ENCODE measurements around the gene VANGL2. TPM values are rescaled to one million over a fixed set of nuclear protein-coding genes. Genes with fewer than 3 reads are reported as not detected.

Gene VANGL2
- polyA plus RNA-seq, 1 donor from 2014 or later, result 22.6 TPM

- H3F3A ChIP-seq (ENCODE audit: insufficient read depth, low read length, poor library complexity, severe bottlenecking), result no peaks in the 10 kb centered on the region
- H3K9ac ChIP-seq (ENCODE audit: low read length), result no peak overlapping the region
- no peaks in the 10 kb centered on the region for H3K9me2 ChIP-seq (ENCODE audit: insufficient read depth, low read length)
- no peaks in the 10 kb centered on the region for H3K36me3 ChIP-seq (ENCODE audit: insufficient read depth, low read length)
- no peak for TF ChIP-seq MXI1 (conservative IDR thresholded peaks at IDR 0.05; ENCODE audit: poor library complexity, severe bottlenecking)
- TF ChIP-seq SMC3 (conservative IDR thresholded peaks at IDR 0.05; ENCODE audit: poor library complexity), result no peak
- TF ChIP-seq EP300 (conservative IDR thresholded peaks at IDR 0.05; ENCODE audit: poor library complexity, severe bottlenecking), result no peak
- no peak for TF ChIP-seq TAF1 (IDR thresholded peaks at IDR 0.05; ENCODE audit: low read depth)
- TF ChIP-seq REST (IDR thresholded peaks at IDR 0.05; ENCODE audit: borderline replicate concordance), result no peak
- no peak for TF ChIP-seq CTCF (IDR thresholded peaks at IDR 0.05; ENCODE audit: poor library complexity, severe bottlenecking)
- TF ChIP-seq EZH2 (IDR thresholded peaks at IDR 0.05; ENCODE audit: borderline replicate concordance, insufficient read depth, low read length, poor library complexity, severe bottlenecking), result no peak
- no peak for TF ChIP-seq RAD21 (conservative IDR thresholded peaks at IDR 0.05)
- no peak for TF ChIP-seq POLR2AphosphoS5 (IDR thresholded peaks at IDR 0.05)
- no peak overlapping the region for H2AFZ ChIP-seq (ENCODE audit: low read depth, low read length)
- H3K27ac ChIP-seq (ENCODE audit: low read length), result no peak overlapping the region
- H3K9me3 ChIP-seq (ENCODE audit: low read length), result no peaks in the 10 kb centered on the region
- H3K4me3 ChIP-seq (ENCODE audit: low read length), result no peak overlapping the region
- H3K4me2 ChIP-seq (ENCODE audit: low read length), result no peak overlapping the region
- no peaks in the 10 kb centered on the region for H3K27me3 ChIP-seq (ENCODE audit: insufficient read depth, low read depth, low read length)
- no peaks in the 10 kb centered on the region for H4K20me1 ChIP-seq (ENCODE audit: insufficient read depth)
- H3K79me2 ChIP-seq (replicated peaks; ENCODE audit: insufficient read depth, low read length), result no peaks in the 10 kb centered on the region
Measured at GRCh38 chr1:160431006-160431405, 30.6 kb downstream of the VANGL2 start.

GRCh38 chr1:160431571-160431970, 31.2 kb downstream of the VANGL2 start:
- no peak overlapping the region for H3K4me2 ChIP-seq (ENCODE audit: low read length)
- H3K4me3 ChIP-seq (ENCODE audit: low read length), result no peak overlapping the region
- no peaks in the 10 kb centered on the region for H3F3A ChIP-seq (ENCODE audit: insufficient read depth, low read length, poor library complexity, severe bottlenecking)
- no peaks in the 10 kb centered on the region for H4K20me1 ChIP-seq (ENCODE audit: insufficient read depth)
- H3K9me2 ChIP-seq (ENCODE audit: insufficient read depth, low read length), result no peaks in the 10 kb centered on the region
- no peaks in the 10 kb centered on the region for H3K79me2 ChIP-seq (replicated peaks; ENCODE audit: insufficient read depth, low read length)
- H3K9ac ChIP-seq (ENCODE audit: low read length), result no peak overlapping the region
- no peaks in the 10 kb centered on the region for H3K36me3 ChIP-seq (ENCODE audit: insufficient read depth, low read length)
- H2AFZ ChIP-seq (ENCODE audit: low read depth, low read length), result no peak overlapping the region
- no peaks in the 10 kb centered on the region for H3K9me3 ChIP-seq (ENCODE audit: low read length)
- no peak for TF ChIP-seq EZH2 (IDR thresholded peaks at IDR 0.05; ENCODE audit: borderline replicate concordance, insufficient read depth, low read length, poor library complexity, severe bottlenecking)
- no peaks in the 10 kb centered on the region for H3K27me3 ChIP-seq (ENCODE audit: insufficient read depth, low read depth, low read length)
- no peak overlapping the region for H3K27ac ChIP-seq (ENCODE audit: low read length)

- Histone ChIP-seq H3K27ac (ENCODE audit: low read length) (no peak overlapping the region), H3K4me2 (ENCODE audit: low read length) (no peak overlapping the region), H3F3A (ENCODE audit: insufficient read depth, low read length, poor library complexity, severe bottlenecking) (no peaks in the 10 kb centered on the region), H3K9ac (ENCODE audit: low read length) (no peak overlapping the region), H3K9me2 (ENCODE audit: insufficient read depth, low read length) (no peaks in the 10 kb centered on the region), H3K79me2 (replicated peaks; ENCODE audit: insufficient read depth, low read length) (no peaks in the 10 kb centered on the region), H3K36me3 (ENCODE audit: insufficient read depth, low read length) (no peaks in the 10 kb centered on the region), H4K20me1 (ENCODE audit: insufficient read depth) (no peaks in the 10 kb centered on the region), H3K4me3 (ENCODE audit: low read length) (no peak overlapping the region), H3K9me3 (ENCODE audit: low read length) (no peaks in the 10 kb centered on the region), H3K27me3 (ENCODE audit: insufficient read depth, low read depth, low read length) (no peaks in the 10 kb centered on the region), H2AFZ (ENCODE audit: low read depth, low read length) (no peak overlapping the region)
- TF ChIP-seq EZH2 (IDR thresholded peaks at IDR 0.05; ENCODE audit: borderline replicate concordance, insufficient read depth, low read length, poor library complexity, severe bottlenecking), result no peak
Measured at GRCh38 chr1:160432371-160432786, 32.0 kb downstream of the VANGL2 start.

Measured in neural cell (in vitro differentiated cells).